GM23248 (cell line): ENCODE measurements around the gene TOR2A.

Experiments used
- EZH2 ChIP-seq: fragments of 200-600 bp; sonication (generic); IDR thresholded peaks from 2 replicates; pipeline ENCODE4 v1.6.1; 2018; ENCODE audit warnings: antibody characterized with exemption, mild to moderate bottlenecking; ENCODE audit not compliant: insufficient read depth, poor library complexity, severe bottlenecking
- EZH2phosphoT487 ChIP-seq: fragments of 200-600 bp; sonication (generic); IDR thresholded peaks from 2 replicates; pipeline ENCODE4 v1.6.1; 2018; ENCODE audit warnings: antibody characterized with exemption, moderate library complexity, mild to moderate bottlenecking, low read depth; ENCODE audit not compliant: insufficient read depth

DNA sequence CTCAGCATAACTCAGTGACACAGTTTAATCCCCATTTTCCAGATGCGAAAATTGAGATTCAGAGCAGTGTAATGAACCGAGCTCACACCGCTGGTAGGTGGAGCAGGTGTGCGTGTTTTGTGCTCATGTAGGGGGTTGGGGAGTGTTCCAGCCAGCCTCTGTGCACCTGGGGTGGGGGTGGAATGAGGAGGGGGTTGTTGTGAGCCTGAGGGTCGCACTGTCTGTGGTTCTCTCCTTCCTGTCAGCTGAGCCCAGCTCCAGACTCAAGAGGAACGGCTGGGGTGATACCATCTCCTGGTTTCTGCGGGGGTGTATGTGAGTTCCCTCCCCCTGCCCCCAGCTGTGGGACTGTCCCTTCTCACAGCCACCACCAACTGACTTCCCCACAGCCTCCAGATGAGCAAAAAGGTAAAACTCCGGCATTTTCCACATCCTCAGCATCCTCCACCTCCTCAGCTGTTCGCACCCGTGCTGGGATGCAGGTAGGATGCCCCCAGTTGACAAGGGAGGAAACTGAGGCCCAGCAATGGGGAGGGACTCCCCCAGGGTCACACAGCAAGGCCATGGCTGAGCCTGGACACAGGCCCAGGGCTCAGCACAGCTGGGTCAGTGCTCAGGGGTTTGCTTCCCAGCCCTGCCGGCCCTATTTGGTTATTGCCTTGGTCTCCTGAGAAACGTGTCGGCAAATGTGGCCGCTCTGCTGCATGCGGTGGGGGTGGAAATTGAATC, 41.3 kb upstream of the TOR2A start:
- TF ChIP-seq EZH2 (no peak), EZH2phosphoT487 (no peak)
